Activated naive CD8-positive, alpha-beta T cell (primary cell): ENCODE results near the gene NLRC5.
"Not testable (repeated sequence)": the region's sequence is repeated elsewhere in the genome, so short reads cannot be mapped to it uniquely, and the experiment has no call there.

Source experiments
- H3K27ac Mint-ChIP-seq: one replicate; pipeline ENCODE4 v1.8.0; 2021; ENCODE audit warnings: mixed read lengths
- H3K27me3 Mint-ChIP-seq: one replicate; pipeline ENCODE4 v1.8.0; 2021; ENCODE audit warnings: mixed read lengths
- H3K36me3 Mint-ChIP-seq: one replicate; pipeline ENCODE4 v1.8.0; 2021; ENCODE audit warnings: mixed read lengths
- H3K4me1 Mint-ChIP-seq: one replicate; pipeline ENCODE4 v1.8.0; 2021; ENCODE audit warnings: low read depth, mixed read lengths
- H3K4me3 Mint-ChIP-seq: one replicate; pipeline ENCODE4 v1.8.0; 2021; ENCODE audit warnings: mild to moderate bottlenecking, mixed read lengths
- H3K9me3 Mint-ChIP-seq: one replicate; pipeline ENCODE4 v1.8.0; 2021; ENCODE audit warnings: low read depth, mixed read lengths

NLRC5 gene

DNA sequence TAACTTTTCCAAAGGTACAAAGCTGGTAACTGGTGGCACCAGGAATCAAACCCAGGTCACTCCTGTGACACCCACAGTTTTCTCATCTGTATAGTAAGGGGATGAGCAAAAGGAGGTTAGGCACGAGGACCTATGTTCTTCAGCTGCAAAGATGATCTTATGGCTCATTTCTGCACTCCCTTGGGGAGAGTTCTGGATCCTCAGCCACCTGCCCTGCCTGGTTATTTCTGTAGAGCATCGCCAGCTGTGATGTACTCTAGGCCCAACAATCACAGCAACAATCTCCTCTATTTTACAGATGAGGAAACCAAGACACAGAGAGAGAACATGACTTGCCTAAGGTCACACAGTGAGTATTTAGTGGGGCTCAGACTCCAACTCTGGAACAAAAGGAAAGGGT, 97.6 kb downstream of the NLRC5 start:
- Mint-ChIP-seq H3K9me3 (no peaks in the 10 kb centered on the region), H3K36me3 (no peaks in the 10 kb centered on the region), H3K27me3 (no peaks in the 10 kb centered on the region), H3K4me1 (peaks cover 20% of the 10 kb centered on the region), H3K27ac (no peak overlapping the region), H3K4me3 (no peak overlapping the region)

DNA sequence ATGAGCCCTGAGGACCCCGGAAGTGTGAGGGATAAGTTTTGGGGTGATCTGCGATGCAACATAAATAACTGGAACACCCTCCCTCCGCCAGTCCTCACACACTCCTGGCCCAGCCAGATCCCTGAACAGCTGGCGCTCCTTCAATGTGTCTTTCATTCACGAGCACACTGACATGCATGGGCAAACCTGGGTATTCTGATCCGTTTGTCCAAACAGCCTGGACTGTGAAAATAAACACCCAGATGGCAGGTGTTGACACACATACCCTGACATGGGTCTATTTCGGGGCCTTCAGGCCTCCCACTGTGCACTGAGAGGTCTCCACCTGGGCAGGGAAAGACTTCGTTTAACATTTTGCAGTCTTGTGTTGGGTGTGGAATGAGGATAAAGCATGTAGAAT, 100.0 kb downstream of the NLRC5 start:
- Mint-ChIP-seq H3K4me1 (peaks cover 17% of the 10 kb centered on the region), H3K27me3 (no peaks in the 10 kb centered on the region), H3K4me3 (no peak overlapping the region), H3K27ac (no peak overlapping the region), H3K36me3 (no peaks in the 10 kb centered on the region), H3K9me3 (no peaks in the 10 kb centered on the region)

DNA sequence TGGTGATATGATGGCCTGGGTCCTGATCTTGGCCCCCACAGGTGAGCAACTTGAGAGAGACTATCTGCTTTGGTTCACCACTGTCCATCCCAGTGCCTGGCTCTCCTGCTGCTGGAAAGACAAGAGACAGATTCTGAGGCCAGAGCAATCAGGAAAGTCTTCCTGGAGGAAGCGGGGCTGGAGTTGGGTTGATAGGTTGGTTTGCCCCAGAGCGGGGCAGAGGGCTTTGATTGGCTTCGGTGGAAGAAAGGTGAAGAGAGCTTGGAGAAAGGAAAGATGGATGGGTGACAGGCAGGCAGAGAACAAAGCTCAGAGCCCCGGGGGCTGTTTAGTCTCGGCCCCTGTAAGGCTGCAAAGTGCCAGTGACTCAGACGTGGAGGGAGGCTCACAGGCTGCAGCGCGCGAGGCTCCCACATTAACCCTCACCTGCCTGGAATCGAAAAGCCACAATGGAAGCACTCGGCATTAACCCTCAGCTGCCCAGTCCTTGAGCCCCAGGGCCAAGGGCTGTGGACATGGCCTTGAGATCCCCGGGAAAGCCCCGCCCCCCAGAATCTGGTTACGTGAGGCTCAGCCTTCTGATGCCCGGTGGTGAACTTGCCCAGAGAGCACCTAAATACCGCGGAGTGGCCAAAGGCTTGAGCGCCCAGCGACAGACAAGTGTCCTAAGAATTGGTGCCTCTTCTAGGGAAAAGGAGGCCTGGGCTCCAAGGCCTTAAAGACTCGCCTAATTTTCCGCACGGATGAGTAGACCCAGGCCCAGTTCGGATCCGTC, 102.0 kb downstream of the NLRC5 start:
- peak overlapping the region; percentile 83 for H3K4me3 Mint-ChIP-seq
- no peaks in the 10 kb centered on the region for H3K36me3 Mint-ChIP-seq
- peak overlapping the region; percentile 28 for H3K27ac Mint-ChIP-seq
- H3K27me3 Mint-ChIP-seq = no peaks in the 10 kb centered on the region
- no peaks in the 10 kb centered on the region for H3K9me3 Mint-ChIP-seq
- peaks cover 13% of the 10 kb centered on the region for H3K4me1 Mint-ChIP-seq

DNA sequence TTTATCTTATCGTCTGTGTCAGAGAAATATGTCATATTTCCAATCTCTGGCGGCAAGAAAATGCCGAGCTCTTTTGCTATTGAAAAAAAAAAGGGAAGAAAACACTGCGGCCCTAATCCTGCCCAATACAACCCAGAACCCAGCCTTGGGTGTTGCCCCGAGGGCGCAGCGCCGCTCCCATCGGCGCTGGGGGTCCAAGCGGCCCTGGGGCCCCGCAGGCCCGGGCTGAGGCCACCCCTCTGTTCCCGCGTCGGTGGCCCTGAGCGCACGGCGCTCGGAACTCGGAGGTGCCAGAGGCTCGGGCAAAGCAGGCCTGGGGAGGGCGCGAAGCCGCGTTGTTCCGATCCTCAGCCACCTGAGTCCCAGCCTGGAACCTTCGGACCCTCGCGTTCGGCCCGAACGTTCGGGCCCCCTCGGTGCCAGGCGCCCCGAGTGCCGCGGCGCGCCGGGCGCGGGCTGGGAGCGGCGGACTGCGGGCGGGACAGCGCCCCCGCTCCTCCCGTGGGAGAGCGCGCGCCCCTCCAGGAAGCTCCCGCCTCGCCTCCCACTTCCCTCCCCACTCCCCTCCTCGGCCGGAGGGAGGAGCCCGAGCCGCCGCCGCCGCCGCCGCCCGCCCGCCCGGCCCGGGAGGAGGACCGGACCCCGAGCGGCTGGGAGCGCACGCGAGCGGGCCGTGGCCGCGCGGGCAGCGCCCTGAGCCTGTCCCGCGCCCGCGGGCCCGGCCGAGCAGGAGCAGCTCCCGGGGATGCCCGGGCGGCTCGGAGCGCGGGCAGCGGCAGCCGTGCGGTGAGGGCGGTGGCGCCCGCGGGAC, 102.8 kb downstream of the NLRC5 start, which contains the start of gene CPNE2:
Gene CPNE2 (plus strand): TSS at position 609 of the 811 bp plus-strand sequence. CDS start 18,160 bp downstream, outside the sequence.
- peak within 1 kb of the TSS; percentile 34 for H3K27ac Mint-ChIP-seq
- H3K27me3 Mint-ChIP-seq = no peaks in the 10 kb centered on the region
- H3K36me3 Mint-ChIP-seq = no peaks in the 10 kb centered on the region
- peak within 1 kb of the TSS; percentile 83 for H3K4me3 Mint-ChIP-seq
- H3K9me3 Mint-ChIP-seq = no peaks in the 10 kb centered on the region
- peaks cover 13% of the 10 kb centered on the region for H3K4me1 Mint-ChIP-seq

DNA sequence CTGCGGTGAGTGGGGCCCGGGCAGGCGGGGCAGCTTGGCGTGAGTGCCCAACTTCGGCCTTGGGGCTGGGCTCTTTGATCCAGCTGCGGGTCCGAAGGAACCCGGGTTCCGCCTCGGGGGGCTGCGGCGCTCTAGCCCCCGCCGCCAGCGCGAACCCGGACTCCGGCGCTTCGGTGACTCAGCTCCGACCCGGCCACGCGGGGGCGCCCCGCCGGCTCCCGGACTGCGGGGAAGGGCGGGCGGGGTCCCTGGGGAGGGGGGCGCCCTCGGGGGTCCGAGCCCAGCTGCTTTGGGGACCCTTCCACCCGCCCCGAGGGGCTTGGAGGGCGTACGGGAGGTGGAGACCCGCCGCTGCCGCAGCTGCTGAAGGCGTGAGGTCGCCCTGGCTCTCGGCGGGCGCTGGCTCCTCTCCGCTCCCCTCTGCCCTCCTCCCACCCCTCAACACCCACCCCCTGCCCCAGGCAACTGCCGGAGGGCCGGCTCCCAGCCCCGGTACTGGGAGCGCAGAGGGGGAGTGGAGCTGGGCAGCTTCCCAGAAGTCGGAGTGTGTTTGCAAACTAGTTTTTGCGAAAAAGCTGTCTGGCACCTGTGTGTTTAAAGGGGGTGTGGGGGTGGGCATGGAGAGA, 103.5 kb downstream of the NLRC5 start:
- H3K36me3 Mint-ChIP-seq = no peaks in the 10 kb centered on the region
- no peak overlapping the region for H3K27ac Mint-ChIP-seq
- H3K27me3 Mint-ChIP-seq = no peaks in the 10 kb centered on the region
- peaks cover 13% of the 10 kb centered on the region for H3K4me1 Mint-ChIP-seq
- H3K9me3 Mint-ChIP-seq = no peaks in the 10 kb centered on the region
- peak overlapping the region; percentile 73 for H3K4me3 Mint-ChIP-seq

DNA sequence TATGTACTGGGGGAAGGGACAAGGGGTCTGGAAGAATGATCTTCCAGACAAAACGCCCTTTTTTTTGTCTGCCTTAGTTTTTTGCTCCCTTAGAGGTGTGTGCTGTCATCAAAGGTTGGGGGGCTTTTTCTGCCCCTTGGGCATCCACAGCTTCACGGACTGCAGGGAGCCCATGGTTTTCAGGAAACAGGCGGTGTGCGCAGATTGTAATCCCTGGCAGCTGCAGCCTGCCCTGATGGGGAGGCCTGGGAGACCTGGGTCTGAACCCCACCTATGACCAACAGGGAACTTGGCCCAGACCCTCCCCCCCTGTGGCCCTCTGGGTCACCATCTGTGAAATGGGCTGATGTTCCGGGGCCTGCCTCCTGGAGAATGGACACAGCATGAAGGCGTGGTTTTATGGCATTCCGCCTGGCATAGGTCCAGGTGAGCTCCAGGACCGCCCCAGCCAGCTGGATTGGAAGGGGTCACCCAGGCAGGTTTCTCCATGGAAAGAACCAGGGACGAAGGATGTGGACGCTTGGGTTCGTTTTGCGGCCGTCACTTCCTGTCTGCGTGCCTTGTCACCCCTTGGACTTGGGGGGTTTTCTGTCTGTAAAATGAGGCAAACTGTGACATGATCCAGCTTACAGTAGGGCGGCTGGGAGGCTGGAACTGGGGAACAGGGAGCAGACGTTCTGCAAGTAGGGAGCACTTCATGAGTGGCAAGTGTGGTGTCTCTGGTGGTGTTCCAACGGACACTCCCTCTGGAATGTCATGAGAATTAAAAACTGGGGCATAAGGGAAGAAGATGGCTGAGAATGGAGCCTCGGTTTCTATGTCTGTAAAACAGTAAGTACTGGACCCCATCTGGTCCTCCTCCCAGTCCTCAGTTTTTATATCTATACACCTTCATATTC, 104.6 kb downstream of the NLRC5 start:
- Mint-ChIP-seq H3K9me3 (no peaks in the 10 kb centered on the region), H3K27ac (no peak overlapping the region), H3K4me1 (peaks cover 13% of the 10 kb centered on the region), H3K27me3 (no peaks in the 10 kb centered on the region), H3K36me3 (no peaks in the 10 kb centered on the region), H3K4me3 (peak overlapping the region; percentile 73)

DNA sequence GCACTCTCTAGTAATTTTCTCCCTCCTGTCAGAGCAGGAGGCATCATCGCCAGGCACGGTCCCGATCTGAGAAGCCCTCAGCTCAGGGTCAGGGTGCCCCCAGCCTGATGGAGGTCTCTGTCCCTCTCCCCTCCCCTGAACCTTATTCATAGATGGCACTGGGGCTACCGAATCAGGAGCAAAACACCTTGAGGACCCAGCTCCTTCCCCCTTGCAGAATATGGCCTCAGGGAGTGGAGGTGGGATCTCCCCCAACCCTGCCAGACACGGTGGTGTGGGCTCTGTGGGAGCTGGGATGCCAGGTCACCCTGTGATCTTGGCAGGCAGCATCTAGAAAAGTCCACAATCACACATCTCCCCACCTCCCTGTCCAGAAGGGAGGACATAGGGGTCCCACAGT, 105.6 kb downstream of the NLRC5 start:
- Mint-ChIP-seq H3K27me3 (no peaks in the 10 kb centered on the region), H3K27ac (no peak overlapping the region), H3K4me1 (peaks cover 13% of the 10 kb centered on the region), H3K36me3 (no peaks in the 10 kb centered on the region), H3K4me3 (peak overlapping the region; percentile 25), H3K9me3 (no peaks in the 10 kb centered on the region)

DNA sequence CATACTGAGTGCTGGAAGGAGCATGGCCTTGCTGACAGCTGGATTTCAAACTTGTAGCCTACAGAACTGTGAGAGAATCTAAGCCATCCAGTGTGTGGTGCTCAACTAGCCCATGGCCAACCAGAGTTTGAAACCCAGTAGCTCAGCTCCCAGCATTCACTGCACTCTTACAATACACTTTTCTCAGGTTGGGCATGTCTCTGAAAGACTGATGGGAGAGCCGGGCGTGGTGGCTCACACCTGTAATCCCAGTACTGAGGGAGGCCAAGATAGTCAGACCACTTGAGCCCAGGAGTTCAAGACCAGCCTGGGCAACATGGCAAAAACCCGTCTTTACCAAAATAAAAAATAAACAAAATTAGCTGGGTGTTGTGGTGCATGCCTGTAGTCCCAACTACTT, 106.8 kb downstream of the NLRC5 start:
- Mint-ChIP-seq H3K4me3 (no peak overlapping the region), H3K4me1 (peaks cover 13% of the 10 kb centered on the region)

DNA sequence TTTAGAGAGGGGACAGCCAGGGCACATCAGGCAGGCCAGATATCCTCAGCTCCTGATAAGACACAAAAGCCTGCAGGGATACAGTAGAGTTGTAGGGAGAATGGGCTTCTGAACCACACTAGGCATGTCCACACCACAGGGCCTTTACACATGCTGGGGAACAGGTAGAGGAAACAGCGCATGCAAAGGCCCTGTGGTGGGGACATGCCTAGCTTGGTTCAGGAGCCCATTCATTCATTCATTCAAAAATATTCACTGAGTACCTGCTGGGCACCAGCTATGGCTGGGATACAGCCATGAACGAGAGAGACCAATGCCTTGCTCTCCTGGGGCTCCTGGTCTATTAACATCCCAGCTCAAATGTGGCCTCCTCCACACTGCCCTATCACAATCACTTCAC, 107.4 kb downstream of the NLRC5 start:
- H3K27me3 Mint-ChIP-seq = no peaks in the 10 kb centered on the region
- no peak overlapping the region for H3K4me3 Mint-ChIP-seq
- H3K36me3 Mint-ChIP-seq = no peaks in the 10 kb centered on the region
- no peaks in the 10 kb centered on the region for H3K9me3 Mint-ChIP-seq
- H3K27ac Mint-ChIP-seq = no peak overlapping the region
- H3K4me1 Mint-ChIP-seq = peaks cover 7% of the 10 kb centered on the region

More for the DNA sequence above, 106.8 kb downstream of the NLRC5 start:
- no peak overlapping the region for H3K27ac Mint-ChIP-seq
- no peaks in the 10 kb centered on the region for H3K36me3 Mint-ChIP-seq
- no peaks in the 10 kb centered on the region for H3K27me3 Mint-ChIP-seq
- no peaks in the 10 kb centered on the region for H3K9me3 Mint-ChIP-seq

DNA sequence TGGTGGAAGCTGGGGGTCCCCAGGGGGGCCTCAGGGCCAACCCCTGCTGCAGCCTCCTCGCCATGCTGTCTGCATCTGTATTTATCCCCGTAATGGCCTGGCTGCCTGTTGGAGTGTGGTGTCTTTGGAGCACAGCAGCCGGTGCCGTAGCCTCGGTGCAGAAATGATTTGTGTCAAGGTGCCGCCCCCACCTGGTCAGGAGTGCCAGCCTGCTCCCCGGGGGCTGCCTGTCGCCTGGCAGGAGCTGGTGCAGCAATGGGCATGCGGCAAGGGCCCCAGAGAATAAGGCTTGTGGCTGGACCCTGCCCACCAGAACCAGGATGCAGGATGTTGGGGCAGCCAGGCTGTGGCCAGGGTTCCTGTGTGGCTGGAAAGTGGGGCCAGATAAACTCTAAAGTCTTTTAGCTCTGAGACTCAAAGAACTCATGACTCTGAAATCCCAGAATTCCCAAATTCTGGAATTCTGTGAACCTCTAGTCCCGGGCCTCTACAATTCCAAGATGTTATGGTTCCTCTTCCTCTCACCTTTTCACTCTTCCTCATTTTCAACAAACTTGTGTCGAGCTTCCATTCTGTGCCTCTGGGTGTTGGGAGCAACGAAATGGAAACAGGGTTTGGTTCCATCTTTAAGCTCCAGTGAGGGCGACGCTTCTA, 109.0 kb downstream of the NLRC5 start:
- Mint-ChIP-seq H3K27me3 (no peaks in the 10 kb centered on the region), H3K27ac (no peak overlapping the region), H3K4me1 (peaks cover 6% of the 10 kb centered on the region), H3K36me3 (no peaks in the 10 kb centered on the region), H3K9me3 (no peaks in the 10 kb centered on the region), H3K4me3 (no peak overlapping the region)

DNA sequence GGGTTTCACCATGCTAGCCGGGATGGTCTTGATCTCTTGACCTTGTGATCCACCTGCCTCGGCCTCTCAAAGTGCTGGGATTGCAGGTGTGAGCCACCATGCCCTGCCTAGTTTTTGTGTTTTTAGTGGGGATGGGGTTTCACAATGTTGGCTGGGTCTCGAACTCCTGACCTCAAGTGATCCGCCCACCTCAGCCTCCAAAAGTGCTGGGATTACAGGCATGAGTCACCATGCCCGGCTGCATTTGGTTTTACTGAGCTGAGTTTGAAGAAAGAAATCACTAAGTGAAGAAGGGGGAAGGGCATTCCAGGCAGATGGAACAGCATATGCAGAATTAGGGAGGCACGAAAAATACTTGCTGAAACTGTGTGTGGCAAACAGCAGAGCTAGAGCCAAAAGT, 110.6 kb downstream of the NLRC5 start:
- H3K27ac Mint-ChIP-seq, H3K9me3 Mint-ChIP-seq, H3K4me1 Mint-ChIP-seq, H3K4me3 Mint-ChIP-seq, H3K27me3 Mint-ChIP-seq, H3K36me3 Mint-ChIP-seq: not testable (repeated sequence)

DNA sequence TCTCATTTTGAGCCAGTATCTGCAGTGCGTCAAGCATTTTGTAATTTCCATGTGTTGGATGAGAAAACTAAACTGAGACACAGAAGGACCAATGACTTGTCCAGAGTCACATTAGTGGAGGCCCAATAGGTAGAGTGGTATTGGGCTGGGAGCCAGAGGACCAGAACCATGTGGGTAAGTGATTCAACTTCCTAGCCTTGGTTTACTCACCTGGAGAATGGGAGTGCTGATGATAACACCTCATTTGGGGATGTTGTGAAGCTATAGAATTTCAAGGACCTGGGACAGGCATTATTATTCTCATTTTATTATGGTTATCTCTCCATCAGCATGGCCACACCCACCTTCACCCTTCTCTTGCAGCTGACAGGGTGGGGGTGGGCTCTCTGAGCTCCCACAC, 111.1 kb downstream of the NLRC5 start:
- Mint-ChIP-seq H3K4me1 (peaks cover 10% of the 10 kb centered on the region), H3K36me3 (no peaks in the 10 kb centered on the region), H3K9me3 (no peaks in the 10 kb centered on the region), H3K4me3 (no peak overlapping the region), H3K27me3 (no peaks in the 10 kb centered on the region), H3K27ac (no peak overlapping the region)

DNA sequence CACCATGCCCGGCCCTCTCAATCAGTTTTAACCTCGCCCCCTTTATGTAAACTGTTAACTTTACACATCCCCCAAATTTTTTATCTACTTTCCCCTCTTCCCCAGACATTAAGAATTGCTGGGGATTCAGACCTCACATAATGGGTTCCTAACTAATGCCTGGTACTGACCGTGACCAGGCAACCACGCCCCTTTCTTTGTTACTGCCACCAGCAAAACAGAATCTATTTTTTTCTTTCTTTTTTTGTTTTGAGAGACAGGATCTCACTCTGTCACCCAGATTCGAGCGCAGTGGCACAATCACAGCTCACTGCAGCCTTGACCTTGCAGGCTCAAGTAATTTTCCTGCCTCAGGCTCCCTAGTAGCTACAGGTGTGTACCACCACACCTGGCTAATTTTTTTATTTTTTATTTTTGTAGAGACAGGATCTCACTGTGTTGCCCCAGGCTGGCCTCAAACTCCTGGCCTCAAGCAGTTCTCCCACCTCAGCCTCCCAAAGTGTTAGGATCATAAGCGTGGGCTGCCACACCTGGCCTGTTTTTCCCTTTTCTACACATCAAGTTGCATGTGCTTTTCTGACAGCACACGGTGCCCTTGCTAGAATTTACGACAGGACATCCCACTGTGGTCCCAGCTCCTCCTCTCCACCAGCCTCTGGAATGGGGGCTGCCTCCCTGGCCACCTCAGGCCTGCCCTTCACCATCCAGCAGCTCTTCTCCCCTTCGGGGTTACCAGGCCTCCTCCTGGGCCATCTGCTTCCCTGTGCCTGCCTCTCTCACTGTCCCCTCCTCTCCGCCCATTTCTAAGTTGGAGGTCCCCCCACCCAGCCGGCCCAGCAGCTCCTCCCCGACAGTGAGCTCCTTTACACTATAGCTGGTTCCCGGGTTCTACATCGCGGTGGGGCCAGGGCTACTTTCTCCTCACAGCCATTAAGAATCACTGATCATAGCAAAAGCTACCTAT, 113.8 kb downstream of the NLRC5 start:
- peaks cover 10% of the 10 kb centered on the region for H3K4me1 Mint-ChIP-seq
- H3K9me3 Mint-ChIP-seq = no peaks in the 10 kb centered on the region
- no peak overlapping the region for H3K4me3 Mint-ChIP-seq
- H3K27me3 Mint-ChIP-seq = no peaks in the 10 kb centered on the region
- H3K27ac Mint-ChIP-seq = no peak overlapping the region
- H3K36me3 Mint-ChIP-seq = no peaks in the 10 kb centered on the region
